ENCODE results near the gene PCDHGA10. TPM values are rescaled to one million over a fixed set of nuclear protein-coding genes. Genes with fewer than 3 reads are reported as not detected.

The PCDHGA10 gene
- total and polyA plus RNA-seq, 9 of the 15 experiments (the other 6 are each of a cell fraction or from before 2014, with no cell fraction given): 0.01 to 0.11 (median 0.05) TPM

DNA sequence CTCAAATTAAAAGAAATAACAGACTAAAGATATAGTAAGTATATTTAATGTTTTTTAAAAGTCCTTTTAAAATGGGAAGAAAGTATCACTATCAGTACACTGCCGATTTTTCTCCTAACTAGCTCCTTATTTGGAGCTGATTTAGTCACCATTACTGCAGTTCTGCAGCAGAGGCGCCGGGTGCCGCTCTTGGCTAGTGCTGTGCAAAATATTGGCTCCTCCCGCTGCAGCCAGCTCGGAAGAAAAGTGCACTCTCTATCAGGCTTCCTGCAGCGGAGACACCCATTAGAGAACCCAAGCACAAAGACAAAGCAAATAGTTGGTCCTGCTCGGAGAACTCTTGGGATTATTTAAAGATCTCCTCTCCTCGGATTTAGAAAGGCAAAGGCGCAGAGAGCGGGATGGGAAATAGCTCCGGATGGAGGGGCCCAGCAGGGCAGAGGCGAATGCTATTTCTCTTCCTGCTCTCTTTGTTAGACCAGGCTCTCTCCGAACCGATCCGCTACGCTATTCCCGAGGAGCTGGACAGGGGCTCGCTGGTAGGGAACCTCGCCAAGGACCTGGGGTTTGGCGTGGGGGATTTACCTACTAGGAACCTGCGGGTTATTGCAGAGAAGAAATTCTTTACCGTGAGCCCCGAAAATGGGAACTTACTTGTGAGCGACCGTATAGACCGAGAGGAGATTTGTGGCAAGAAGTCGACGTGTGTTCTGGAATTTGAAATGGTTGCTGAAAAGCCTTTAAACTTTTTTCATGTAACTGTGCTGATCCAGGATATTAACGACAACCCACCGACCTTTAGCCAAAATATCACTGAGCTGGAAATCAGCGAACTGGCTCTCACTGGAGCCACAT lies 42.6 kb upstream of the PCDHGA10 start, which contains the start of gene PCDHGB3 (continued):
- TF ChIP-seq, protein P1, sequence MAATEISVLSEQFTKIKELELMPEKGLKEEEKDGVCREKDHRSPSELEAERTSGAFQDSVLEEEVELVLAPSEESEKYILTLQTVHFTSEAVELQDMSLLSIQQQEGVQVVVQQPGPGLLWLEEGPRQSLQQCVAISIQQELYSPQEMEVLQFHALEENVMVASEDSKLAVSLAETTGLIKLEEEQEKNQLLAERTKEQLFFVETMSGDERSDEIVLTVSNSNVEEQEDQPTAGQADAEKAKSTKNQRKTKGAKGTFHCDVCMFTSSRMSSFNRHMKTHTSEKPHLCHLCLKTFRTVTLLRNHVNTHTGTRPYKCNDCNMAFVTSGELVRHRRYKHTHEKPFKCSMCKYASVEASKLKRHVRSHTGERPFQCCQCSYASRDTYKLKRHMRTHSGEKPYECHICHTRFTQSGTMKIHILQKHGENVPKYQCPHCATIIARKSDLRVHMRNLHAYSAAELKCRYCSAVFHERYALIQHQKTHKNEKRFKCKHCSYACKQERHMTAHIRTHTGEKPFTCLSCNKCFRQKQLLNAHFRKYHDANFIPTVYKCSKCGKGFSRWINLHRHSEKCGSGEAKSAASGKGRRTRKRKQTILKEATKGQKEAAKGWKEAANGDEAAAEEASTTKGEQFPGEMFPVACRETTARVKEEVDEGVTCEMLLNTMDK (IDR thresholded peaks at IDR 0.05; ENCODE audit: borderline replicate concordance, insufficient read depth, low read depth, low read length, poor library complexity, severe bottlenecking): no peak
- TF ChIP-seq BCOR (IDR thresholded peaks at IDR 0.05) (no peak), ZNF324 (CRISPR knock-in tag; IDR thresholded peaks at IDR 0.05) (no peak), WHSC1 (IDR thresholded peaks at IDR 0.05; ENCODE audit: low read length) (no peak), ZNF174 (CRISPR knock-in tag; IDR thresholded peaks at IDR 0.05) (no peak), SRF (CRISPR knock-in tag; IDR thresholded peaks at IDR 0.05) (peak in 1 of 2 experiments; percentile 72; a peak in 1 of 4 replicates), ZNF347 (CRISPR knock-in tag; IDR thresholded peaks at IDR 0.05; ENCODE audit: low read depth) (no peak), ZBTB17 (CRISPR knock-in tag; IDR thresholded peaks at IDR 0.05) (no peak), ZNF274 (IDR thresholded peaks at IDR 0.05; ENCODE audit: borderline replicate concordance, low read depth, low read length) (no peak), NFYB (IDR thresholded peaks at IDR 0.05; ENCODE audit: extremely low read depth, insufficient read length) (no peak), ZNF184 (CRISPR knock-in tag; IDR thresholded peaks at IDR 0.05) (no peak), HMG20B (CRISPR knock-in tag; IDR thresholded peaks at IDR 0.05) (no peak), ZSCAN29 (IDR thresholded peaks at IDR 0.05) (peak; percentile 69)
- TF ChIP-seq, protein P2, sequence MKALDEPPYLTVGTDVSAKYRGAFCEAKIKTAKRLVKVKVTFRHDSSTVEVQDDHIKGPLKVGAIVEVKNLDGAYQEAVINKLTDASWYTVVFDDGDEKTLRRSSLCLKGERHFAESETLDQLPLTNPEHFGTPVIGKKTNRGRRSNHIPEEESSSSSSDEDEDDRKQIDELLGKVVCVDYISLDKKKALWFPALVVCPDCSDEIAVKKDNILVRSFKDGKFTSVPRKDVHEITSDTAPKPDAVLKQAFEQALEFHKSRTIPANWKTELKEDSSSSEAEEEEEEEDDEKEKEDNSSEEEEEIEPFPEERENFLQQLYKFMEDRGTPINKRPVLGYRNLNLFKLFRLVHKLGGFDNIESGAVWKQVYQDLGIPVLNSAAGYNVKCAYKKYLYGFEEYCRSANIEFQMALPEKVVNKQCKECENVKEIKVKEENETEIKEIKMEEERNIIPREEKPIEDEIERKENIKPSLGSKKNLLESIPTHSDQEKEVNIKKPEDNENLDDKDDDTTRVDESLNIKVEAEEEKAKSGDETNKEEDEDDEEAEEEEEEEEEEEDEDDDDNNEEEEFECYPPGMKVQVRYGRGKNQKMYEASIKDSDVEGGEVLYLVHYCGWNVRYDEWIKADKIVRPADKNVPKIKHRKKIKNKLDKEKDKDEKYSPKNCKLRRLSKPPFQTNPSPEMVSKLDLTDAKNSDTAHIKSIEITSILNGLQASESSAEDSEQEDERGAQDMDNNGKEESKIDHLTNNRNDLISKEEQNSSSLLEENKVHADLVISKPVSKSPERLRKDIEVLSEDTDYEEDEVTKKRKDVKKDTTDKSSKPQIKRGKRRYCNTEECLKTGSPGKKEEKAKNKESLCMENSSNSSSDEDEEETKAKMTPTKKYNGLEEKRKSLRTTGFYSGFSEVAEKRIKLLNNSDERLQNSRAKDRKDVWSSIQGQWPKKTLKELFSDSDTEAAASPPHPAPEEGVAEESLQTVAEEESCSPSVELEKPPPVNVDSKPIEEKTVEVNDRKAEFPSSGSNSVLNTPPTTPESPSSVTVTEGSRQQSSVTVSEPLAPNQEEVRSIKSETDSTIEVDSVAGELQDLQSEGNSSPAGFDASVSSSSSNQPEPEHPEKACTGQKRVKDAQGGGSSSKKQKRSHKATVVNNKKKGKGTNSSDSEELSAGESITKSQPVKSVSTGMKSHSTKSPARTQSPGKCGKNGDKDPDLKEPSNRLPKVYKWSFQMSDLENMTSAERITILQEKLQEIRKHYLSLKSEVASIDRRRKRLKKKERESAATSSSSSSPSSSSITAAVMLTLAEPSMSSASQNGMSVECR (CRISPR knock-in tag; IDR thresholded peaks at IDR 0.05): no peak
- TF ChIP-seq, protein P3, sequence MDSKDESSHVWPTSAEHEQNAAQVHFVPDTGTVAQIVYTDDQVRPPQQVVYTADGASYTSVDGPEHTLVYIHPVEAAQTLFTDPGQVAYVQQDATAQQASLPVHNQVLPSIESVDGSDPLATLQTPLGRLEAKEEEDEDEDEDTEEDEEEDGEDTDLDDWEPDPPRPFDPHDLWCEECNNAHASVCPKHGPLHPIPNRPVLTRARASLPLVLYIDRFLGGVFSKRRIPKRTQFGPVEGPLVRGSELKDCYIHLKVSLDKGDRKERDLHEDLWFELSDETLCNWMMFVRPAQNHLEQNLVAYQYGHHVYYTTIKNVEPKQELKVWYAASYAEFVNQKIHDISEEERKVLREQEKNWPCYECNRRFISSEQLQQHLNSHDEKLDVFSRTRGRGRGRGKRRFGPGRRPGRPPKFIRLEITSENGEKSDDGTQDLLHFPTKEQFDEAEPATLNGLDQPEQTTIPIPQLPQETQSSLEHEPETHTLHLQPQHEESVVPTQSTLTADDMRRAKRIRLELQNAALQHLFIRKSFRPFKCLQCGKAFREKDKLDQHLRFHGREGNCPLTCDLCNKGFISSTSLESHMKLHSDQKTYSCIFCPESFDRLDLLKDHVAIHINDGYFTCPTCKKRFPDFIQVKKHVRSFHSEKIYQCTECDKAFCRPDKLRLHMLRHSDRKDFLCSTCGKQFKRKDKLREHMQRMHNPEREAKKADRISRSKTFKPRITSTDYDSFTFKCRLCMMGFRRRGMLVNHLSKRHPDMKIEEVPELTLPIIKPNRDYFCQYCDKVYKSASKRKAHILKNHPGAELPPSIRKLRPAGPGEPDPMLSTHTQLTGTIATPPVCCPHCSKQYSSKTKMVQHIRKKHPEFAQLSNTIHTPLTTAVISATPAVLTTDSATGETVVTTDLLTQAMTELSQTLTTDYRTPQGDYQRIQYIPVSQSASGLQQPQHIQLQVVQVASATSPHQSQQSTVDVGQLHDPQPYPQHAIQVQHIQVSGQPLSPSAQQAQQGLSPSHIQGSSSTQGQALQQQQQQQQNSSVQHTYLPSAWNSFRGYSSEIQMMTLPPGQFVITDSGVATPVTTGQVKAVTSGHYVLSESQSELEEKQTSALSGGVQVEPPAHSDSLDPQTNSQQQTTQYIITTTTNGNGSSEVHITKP (IDR thresholded peaks at IDR 0.05; ENCODE audit: partially characterized antibody): no peak
- TF ChIP-seq, protein P4, sequence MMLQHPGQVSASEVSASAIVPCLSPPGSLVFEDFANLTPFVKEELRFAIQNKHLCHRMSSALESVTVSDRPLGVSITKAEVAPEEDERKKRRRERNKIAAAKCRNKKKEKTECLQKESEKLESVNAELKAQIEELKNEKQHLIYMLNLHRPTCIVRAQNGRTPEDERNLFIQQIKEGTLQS (IDR thresholded peaks at IDR 0.05): no peak
- TF ChIP-seq, protein P4 (CRISPR knock-in tag; conservative IDR thresholded peaks at IDR 0.05): no peak
